Measurements from ENCODE around the gene CD3D.

DNA sequence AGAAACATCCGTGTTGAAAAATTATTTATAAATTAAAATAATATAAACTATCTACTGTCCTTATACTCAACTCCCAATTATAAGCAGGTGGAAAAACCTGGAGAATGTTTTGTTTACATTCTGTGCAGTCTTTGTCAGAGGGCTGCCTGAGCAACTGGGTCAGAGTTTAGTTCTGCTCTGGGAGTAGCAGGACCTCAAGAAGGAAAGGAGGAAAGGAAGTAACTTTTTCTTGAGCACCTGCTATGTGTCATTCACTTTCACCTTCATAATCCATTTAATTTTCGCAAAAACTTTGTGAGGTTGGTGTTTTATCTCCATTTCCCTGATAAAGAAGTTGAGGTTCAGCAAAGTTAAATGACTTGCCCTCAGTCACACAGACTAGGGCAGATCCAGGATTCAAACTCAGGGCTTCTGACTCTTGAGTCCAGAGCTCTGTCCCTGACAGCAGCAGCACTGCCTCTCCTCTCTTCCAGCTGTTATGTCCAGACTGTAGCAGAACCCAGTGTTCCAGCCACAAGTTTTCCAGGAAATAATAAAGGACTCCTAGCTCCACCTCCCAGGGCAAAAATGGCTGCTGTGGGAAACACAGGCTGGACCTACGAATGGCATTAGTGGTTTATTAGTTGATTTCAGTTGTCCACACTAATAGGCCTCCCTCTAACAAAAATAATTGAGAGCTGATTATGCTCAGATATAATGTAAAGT lies 31.6 kb downstream of the CD3D start:
- no peak for TF ChIP-seq CTCF (IDR thresholded peaks at IDR 0.05)
- TF ChIP-seq POLR2A (IDR thresholded peaks at IDR 0.05) = no peak
